GM21717 (cell line): Measurements from ENCODE around the gene CCZ1B.
"Not testable (repeated sequence)": the region's sequence is repeated elsewhere in the genome, so short reads cannot be mapped to it uniquely, and the experiment has no call there.

Source experiments
- ATAC-seq: cut with Tn5 transposase; IDR thresholded peaks from one replicate; pipeline ENCODE4 v1.9.1; 2021; ENCODE audit warnings: mild to moderate bottlenecking, moderate library complexity; ENCODE audit not compliant: unreplicated experiment

Gene CCZ1B

GRCh38 chr7:6826151-6826550 is at the start of gene CCZ1B:
Gene CCZ1B, minus strand, starts transcription at chr7:6826275. Its CDS starts 78 bp downstream, at chr7:6826197.
- peak; percentile 100 for ATAC-seq

DNA sequence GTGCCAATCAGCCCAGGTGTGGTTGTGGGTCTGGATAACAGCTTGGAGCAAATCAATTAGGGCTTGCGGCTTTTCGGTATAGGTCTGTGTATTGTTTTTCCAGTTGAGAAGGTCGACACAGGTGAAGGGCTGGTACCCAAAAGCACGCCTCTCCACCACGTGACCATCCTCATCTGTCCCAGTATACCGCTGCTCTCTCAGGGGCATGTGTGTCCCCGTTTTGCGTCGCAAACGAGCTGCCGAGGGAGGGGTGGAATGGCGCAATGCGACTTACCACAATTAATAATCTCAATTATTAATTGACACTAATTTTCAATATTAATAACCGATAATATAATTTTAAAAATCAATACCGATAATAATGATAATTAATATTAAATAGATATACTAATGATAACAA is 48.9 kb upstream of the CCZ1B start:
- not testable (repeated sequence) for ATAC-seq

DNA sequence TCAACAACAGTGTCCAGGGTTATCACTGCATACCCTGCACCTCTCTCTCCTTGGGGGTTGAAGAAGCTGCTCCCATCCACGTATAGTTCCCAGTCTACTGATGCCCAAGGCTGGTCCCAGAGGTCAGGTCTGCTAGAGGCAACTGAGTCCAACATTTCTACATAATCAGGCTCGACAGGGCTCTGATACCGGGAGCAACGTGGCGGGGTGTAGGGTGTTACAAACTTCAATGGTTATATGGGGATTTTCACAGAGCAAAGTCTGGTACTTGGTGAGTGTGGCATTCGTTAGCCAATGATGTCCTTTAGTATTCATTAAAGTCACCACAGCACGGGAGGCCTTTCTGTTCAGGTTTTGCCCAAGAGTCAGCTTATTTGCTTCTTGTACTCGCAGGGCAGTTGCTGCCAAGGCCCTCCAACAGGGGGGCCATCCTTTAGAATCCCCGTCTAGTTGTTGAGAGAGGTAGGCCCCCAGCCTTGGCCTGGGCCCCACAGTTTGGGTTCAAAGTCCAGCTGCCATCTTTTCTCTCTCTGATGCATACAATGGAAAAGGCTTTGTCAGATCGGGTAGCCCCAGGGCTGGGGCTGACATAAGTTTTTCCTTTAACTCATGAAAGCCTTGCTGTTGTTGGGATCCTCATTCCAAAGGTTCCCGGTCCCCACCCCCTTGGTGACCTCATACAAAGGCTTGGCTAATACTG is 46.3 kb upstream of the CCZ1B start:
- not testable (repeated sequence) for ATAC-seq

- not testable (repeated sequence) for ATAC-seq
Observed at GRCh38 chr7:6871421-6872144, 45.5 kb upstream of the CCZ1B start.

DNA sequence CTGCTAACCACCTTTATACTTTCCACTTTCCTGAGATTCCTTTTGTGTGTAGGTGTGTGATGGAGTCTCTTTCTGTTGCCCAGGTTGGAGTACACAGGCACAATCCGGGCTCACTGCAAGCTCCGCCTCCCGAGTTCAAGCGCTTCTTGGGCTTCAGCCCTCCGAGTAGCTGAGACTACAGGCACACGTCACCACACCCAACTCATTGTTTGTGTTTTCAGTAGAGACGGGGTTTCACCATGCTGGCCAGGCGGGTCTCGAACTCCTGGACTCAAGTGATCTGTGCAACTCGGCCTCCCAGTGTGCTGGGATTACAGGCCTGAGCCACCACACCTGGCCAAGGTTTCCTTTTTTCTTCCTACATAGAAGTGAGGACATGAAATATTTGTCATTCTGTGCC is 38.7 kb upstream of the CCZ1B start:
- ATAC-seq: not testable (repeated sequence)

GRCh38 chr7:6864188-6864587 is 38.1 kb upstream of the CCZ1B start:
- not testable (repeated sequence) for ATAC-seq

DNA sequence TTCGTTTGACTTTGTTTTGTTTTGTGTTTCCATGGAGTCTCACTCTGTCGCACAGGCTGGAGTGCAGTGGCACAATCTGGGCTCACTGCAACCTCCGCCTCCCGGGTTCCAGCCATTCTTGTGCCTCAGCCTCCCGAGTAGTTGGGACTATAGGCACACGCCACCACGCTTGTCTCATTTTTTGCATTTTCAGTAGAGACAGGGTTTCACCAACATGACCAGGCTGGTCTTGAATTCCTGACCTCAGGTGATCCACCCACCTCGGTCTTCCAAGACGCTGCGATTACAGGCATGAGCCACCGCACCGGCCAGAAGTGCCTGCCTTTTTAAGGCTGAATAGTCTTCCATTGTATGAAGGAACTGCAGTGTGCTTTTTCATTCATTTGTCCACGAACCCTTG is 36.8 kb upstream of the CCZ1B start:
- ATAC-seq: not testable (repeated sequence)

DNA sequence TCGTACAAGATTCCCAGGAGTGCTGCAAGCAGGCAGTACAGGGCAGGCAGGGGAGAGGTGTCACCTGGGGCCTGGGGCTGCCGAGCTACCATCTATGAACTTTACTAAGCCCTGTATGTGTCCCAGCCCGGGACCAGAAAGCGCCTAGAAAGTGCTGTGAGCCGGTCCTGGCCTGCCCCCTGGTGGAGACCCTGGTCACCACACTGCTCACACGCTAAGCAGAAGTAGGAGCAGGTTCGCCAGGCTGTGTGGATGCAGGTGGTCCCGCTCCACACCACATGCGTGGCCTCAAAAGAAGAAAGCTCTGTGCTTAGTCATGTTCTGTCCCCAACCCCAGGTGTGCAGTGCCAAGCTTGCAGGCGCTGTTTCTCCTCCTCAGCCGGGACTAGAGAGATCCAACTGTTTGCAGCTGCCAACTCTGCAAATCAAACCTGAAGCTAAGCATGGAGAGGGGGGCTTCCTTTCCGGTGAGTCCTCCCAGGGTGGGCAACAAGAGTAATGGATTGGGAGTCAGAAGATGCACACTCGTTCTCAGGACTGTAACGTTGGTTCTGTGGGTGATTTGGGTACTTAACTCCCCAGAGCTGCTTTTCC is 31.7 kb upstream of the CCZ1B start:
- not testable (repeated sequence) for ATAC-seq

GRCh38 chr7:6855563-6856131 is 29.6 kb upstream of the CCZ1B start:
- not testable (repeated sequence) for ATAC-seq

GRCh38 chr7:6854747-6855562 is 28.9 kb upstream of the CCZ1B start:
- not testable (repeated sequence) for ATAC-seq

GRCh38 chr7:6853681-6854080 is 27.6 kb upstream of the CCZ1B start:
- not testable (repeated sequence) for ATAC-seq

DNA sequence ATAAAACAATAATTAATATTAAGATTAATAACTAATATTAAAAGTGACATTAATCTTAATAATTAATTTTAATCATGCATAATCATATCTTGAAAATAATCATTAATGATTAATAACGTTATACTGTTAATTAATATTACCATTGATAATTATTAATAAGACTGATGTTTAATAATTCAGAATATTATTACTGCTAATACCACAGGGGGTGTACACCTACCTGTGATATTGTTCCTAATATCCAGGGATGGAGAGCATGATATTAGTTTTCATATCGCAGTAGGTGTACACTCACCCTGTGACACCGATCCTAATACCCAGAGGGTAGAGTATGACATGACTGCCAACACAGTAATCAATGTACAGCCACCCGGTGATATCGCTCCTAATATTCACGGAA is 23.1 kb upstream of the CCZ1B start:
- not testable (repeated sequence) for ATAC-seq

DNA sequence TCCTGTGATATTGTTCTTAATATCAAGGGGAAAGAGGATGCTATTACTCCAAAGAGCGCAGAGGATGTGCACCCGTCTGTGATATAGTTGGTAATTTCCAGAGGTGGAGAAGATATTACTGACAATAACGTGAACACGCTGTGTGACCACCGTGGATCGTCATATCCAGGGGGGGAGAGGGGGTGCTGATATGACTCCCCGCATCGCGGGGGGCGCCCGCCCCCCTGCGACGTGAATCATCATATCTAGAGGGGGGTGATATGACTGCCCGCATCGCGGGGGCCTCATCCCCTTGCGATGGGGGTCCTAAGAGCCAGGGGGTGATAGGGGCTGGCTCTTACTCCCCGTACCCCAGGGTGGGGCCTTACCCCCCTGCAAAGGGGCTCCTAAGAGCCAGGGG is 21.7 kb upstream of the CCZ1B start:
- ATAC-seq: not testable (repeated sequence)

GRCh38 chr7:6845971-6846449 is 19.9 kb upstream of the CCZ1B start:
- ATAC-seq: not testable (repeated sequence)

DNA sequence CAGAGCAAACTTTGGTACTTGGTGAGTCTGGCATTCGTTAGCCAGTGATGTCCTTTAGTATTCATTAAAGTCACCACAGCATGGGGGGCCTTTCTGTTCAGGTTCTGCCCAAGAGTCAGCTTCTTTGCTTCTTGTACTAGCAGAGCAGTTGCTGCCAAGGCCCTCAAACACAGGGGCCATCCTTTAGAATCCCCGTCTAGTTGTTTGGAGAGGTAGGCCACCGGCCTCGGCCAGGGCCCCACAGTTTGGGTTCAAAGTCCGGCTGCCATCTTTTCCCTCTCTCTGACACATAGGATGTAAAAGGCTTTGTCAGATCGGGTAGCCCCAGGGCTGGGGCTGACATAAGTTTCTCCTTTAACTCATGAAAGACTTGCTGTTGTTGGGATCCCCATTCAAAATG is 17.6 kb upstream of the CCZ1B start:
- ATAC-seq: not testable (repeated sequence)

DNA sequence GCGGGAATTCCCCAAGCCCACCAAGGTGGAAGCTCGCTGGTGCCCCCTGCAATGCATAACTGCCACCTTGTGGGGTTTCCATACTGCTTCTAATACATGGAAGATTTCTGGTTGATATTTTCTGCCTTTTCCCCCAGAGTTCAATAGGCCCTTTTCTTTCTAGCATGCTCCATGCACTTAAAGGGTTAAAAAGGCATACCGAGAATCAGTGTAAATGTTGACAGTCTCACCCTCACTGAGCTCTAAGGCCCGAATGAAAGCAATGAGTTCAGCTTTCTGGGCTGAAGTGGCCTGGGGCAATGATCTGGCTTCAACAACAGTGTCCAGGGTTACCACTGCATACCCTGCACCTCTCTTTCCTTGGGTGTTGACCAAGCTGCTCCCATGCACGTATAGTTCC is 17.0 kb upstream of the CCZ1B start:
- not testable (repeated sequence) for ATAC-seq

- ATAC-seq: not testable (repeated sequence)
Observed at GRCh38 chr7:6842278-6842921, 16.3 kb upstream of the CCZ1B start.

- ATAC-seq: not testable (repeated sequence)
Observed at GRCh38 chr7:6837081-6837480, 11.0 kb upstream of the CCZ1B start.

- ATAC-seq: not testable (repeated sequence)
Observed at GRCh38 chr7:6835521-6835920, 9.4 kb upstream of the CCZ1B start.

- no peak for ATAC-seq
Observed at GRCh38 chr7:6833636-6834035, 7.6 kb upstream of the CCZ1B start.
